Astrocyte (in vitro differentiated cells and primary cell): ENCODE results near the gene NUDT21. TPM values are rescaled to one million over a fixed set of nuclear protein-coding genes. Genes with fewer than 3 reads are reported as not detected.

ENCODE experiments used
- DNase-seq: peaks from one replicate; pipeline ENCODE4 v3.0.0-alpha.2; 2010; ENCODE audit warnings: low read depth
- FAIRE-seq: peaks from 2 replicates; lab custom pipeline; 2011; peaks lifted over from hg19 to GRCh38; lab: Jason Lieb, UNC
- H2AFZ ChIP-seq: 2 replicates; pipeline ENCODE4 v1.6.0; 2012; ENCODE audit warnings: low read depth, low read length, inconsistent platforms
- H3K27ac ChIP-seq: 2 replicates; pipeline ENCODE4 v1.5.1; 2011; ENCODE audit warnings: low read depth, low read length, inconsistent platforms
- H3K27me3 ChIP-seq: 2 replicates; pipeline ENCODE4 v1.6.0; 2011; ENCODE audit warnings: low read length, inconsistent platforms; ENCODE audit not compliant: insufficient read depth
- H3K36me3 ChIP-seq: 2 replicates; pipeline ENCODE4 v1.5.1; 2011; ENCODE audit warnings: low read length, inconsistent platforms; ENCODE audit not compliant: insufficient read depth
- H3K4me1 ChIP-seq: 2 replicates; pipeline ENCODE4 v1.5.1; 2011; ENCODE audit warnings: low read length, inconsistent platforms; ENCODE audit not compliant: insufficient read depth
- H3K4me2 ChIP-seq: 2 replicates; pipeline ENCODE4 v1.6.0; 2012; ENCODE audit warnings: low read length, inconsistent platforms
- H3K4me3 ChIP-seq: 2 replicates; pipeline ENCODE4 v1.5.1; 2011; ENCODE audit warnings: low read depth, mild to moderate bottlenecking, low read length, inconsistent platforms; ENCODE audit not compliant: insufficient read depth
- H3K79me2 ChIP-seq: 2 replicates; pipeline ENCODE4 v1.6.0; 2012; ENCODE audit warnings: mild to moderate bottlenecking, low read length, inconsistent platforms; ENCODE audit not compliant: insufficient read depth
- H3K9ac ChIP-seq: 2 replicates; pipeline ENCODE4 v1.6.0; 2012; ENCODE audit warnings: mild to moderate bottlenecking, low read length, inconsistent platforms
- H3K9me3 ChIP-seq: 2 replicates; pipeline ENCODE4 v1.5.1; 2012; ENCODE audit warnings: low read depth, mild to moderate bottlenecking, low read length, inconsistent platforms; ENCODE audit not compliant: insufficient read depth
- H4K20me1 ChIP-seq: 2 replicates; pipeline ENCODE4 v1.6.0; 2012; ENCODE audit warnings: low read length, inconsistent platforms; ENCODE audit not compliant: insufficient read depth
- H3K27ac Mint-ChIP-seq: one replicate; pipeline ENCODE4 v1.8.0; 2021; ENCODE audit warnings: mild to moderate bottlenecking, mixed read lengths; ENCODE audit not compliant: unreplicated experiment
- H3K27me3 Mint-ChIP-seq: one replicate; pipeline ENCODE4 v1.8.0; 2021; ENCODE audit warnings: low read depth, mixed read lengths; ENCODE audit not compliant: unreplicated experiment
- H3K36me3 Mint-ChIP-seq: one replicate; pipeline ENCODE4 v1.8.0; 2021; ENCODE audit warnings: low read depth, mixed read lengths; ENCODE audit not compliant: unreplicated experiment
- H3K4me1 Mint-ChIP-seq: one replicate; pipeline ENCODE4 v1.8.0; 2021; ENCODE audit warnings: low read depth, mixed read lengths; ENCODE audit not compliant: unreplicated experiment
- H3K4me3 Mint-ChIP-seq: one replicate; pipeline ENCODE4 v1.8.0; 2021; ENCODE audit warnings: mild to moderate bottlenecking, moderate library complexity, mixed read lengths; ENCODE audit not compliant: unreplicated experiment
- H3K9me3 Mint-ChIP-seq: one replicate; pipeline ENCODE4 v1.8.0; 2021; ENCODE audit warnings: mild to moderate bottlenecking, mixed read lengths; ENCODE audit not compliant: unreplicated experiment
- CTCF ChIP-seq: IDR thresholded peaks from 2 replicates; pipeline ENCODE4 v1.5.1; 2011; ENCODE audit warnings: low read depth, mild to moderate bottlenecking, inconsistent platforms, low read length, moderate library complexity; ENCODE audit not compliant: insufficient read depth
- EZH2 ChIP-seq: IDR thresholded peaks from 2 replicates; pipeline ENCODE4 v1.6.1; 2012; ENCODE audit warnings: mild to moderate bottlenecking, low read length, inconsistent platforms; ENCODE audit not compliant: insufficient read depth
- total RNA-seq: library from RNA; stranded (reverse); gene quantifications from 2 replicates; pipeline ENCODE4 v1.2.1, GENCODE V29; 2021

The NUDT21 gene
- total RNA-seq, 1 donor from 2014 or later = 86.0 TPM

- H3K4me1 Mint-ChIP-seq = peaks cover 32% of the 10 kb centered on the region
- no peaks in the 10 kb centered on the region for H3K9me3 ChIP-seq
- H3K9me3 Mint-ChIP-seq = no peaks in the 10 kb centered on the region
These were observed 27.3 kb upstream of the NUDT21 start for GRCh38 chr16:56478281-56479049.

GRCh38 chr16:56477096-56477878 is 26.2 kb upstream of the NUDT21 start:
- Mint-ChIP-seq H3K36me3 (peaks cover 16% of the 10 kb centered on the region), H3K9me3 (no peaks in the 10 kb centered on the region), H3K4me3 (no peak overlapping the region), H3K27me3 (no peaks in the 10 kb centered on the region), H3K4me1 (peaks cover 27% of the 10 kb centered on the region), H3K27ac (peak overlapping the region; percentile 88)
- Histone ChIP-seq H3K79me2 (no peaks in the 10 kb centered on the region), H3K27ac (peak overlapping the region; percentile 46), H3K36me3 (peaks cover 38% of the 10 kb centered on the region), H3K4me1 (peaks cover 16% of the 10 kb centered on the region), H2AFZ (no peak overlapping the region), H3K4me3 (peak overlapping the region; percentile 2), H4K20me1 (no peaks in the 10 kb centered on the region), H3K4me2 (peak overlapping the region; percentile 46), H3K27me3 (no peaks in the 10 kb centered on the region), H3K9me3 (no peaks in the 10 kb centered on the region), H3K9ac (no peak overlapping the region)
- TF ChIP-seq CTCF = no peak
- TF ChIP-seq EZH2 = no peak
- peak; percentile 87 for FAIRE-seq
- DNase-seq = peak; percentile 93

More at GRCh38 chr16:56478281-56479049, 27.3 kb upstream of the NUDT21 start:
- DNase-seq = no peak
- no peak for FAIRE-seq
- Histone ChIP-seq H3K36me3 (peaks cover 27% of the 10 kb centered on the region), H3K9ac (no peak overlapping the region), H3K27ac (no peak overlapping the region), H3K79me2 (no peaks in the 10 kb centered on the region), H3K4me1 (peaks cover 16% of the 10 kb centered on the region), H3K4me2 (no peak overlapping the region), H3K4me3 (no peak overlapping the region), H2AFZ (no peak overlapping the region), H3K27me3 (no peaks in the 10 kb centered on the region), H4K20me1 (no peaks in the 10 kb centered on the region)
- Mint-ChIP-seq H3K4me3 (no peak overlapping the region), H3K36me3 (peaks cover 16% of the 10 kb centered on the region), H3K27ac (peak overlapping the region; percentile 41), H3K27me3 (no peaks in the 10 kb centered on the region)
- TF ChIP-seq CTCF (no peak), EZH2 (no peak)
